ENCODE data around the gene MT2A.

GRCh38 chr16:56631197-56631596, 22.8 kb downstream of the MT2A start:
- TF ChIP-seq CTCF (IDR thresholded peaks at IDR 0.05; ENCODE audit: low read length) (no peak), EZH2 (IDR thresholded peaks at IDR 0.05; ENCODE audit: borderline replicate concordance, low read length) (no peak)
